ENCODE data around the gene C10orf143.

DNA sequence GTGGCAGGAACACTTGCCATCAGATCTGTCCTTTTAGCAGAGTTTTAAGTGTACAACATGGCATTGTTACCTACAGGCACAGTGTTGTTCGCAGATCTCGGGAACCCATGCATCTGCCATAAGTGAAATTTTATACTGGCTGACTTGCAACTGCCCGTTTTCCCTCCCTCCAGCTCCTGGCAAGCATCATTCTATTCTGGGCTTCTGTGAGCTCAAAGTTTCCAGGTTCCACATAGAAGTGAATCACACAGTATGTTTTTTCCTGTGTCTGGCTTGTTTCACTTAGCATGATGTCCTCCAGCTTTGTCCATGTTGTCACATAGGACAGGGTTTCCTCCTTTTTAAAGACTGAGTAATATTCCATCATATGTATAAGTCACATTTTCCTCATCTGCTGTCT, 56.6 kb downstream of the C10orf143 start:
- TF ChIP-seq, protein P1, sequence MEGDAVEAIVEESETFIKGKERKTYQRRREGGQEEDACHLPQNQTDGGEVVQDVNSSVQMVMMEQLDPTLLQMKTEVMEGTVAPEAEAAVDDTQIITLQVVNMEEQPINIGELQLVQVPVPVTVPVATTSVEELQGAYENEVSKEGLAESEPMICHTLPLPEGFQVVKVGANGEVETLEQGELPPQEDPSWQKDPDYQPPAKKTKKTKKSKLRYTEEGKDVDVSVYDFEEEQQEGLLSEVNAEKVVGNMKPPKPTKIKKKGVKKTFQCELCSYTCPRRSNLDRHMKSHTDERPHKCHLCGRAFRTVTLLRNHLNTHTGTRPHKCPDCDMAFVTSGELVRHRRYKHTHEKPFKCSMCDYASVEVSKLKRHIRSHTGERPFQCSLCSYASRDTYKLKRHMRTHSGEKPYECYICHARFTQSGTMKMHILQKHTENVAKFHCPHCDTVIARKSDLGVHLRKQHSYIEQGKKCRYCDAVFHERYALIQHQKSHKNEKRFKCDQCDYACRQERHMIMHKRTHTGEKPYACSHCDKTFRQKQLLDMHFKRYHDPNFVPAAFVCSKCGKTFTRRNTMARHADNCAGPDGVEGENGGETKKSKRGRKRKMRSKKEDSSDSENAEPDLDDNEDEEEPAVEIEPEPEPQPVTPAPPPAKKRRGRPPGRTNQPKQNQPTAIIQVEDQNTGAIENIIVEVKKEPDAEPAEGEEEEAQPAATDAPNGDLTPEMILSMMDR (IDR thresholded peaks at IDR 0.05) = no peak
- no peak for TF ChIP-seq ZNF302 (CRISPR knock-in tag; IDR thresholded peaks at IDR 0.05)
- no peak for TF ChIP-seq JUN (IDR thresholded peaks at IDR 0.05)
- no peak for TF ChIP-seq CBX2 (IDR thresholded peaks at IDR 0.05; ENCODE audit: borderline replicate concordance, low read depth)
